Fibroblast of skin of left biceps (primary cell): Measurements from ENCODE around the gene LRRC4C.
A peak's percentile ranks its signal among the peaks of the same experiment; 100 is the strongest.
"Not testable (repeated sequence)": the region's sequence is repeated elsewhere in the genome, so short reads cannot be mapped to it uniquely, and the experiment has no call there.

ENCODE experiments used
- DNase-seq, 2 experiments: peaks; one replicate each; pipeline ENCODE4 v3.0.0-alpha.2; 2013; ENCODE audit warnings: low read depth in 2 of 2

LRRC4C gene

GRCh38 chr11:40877256-40877655, 582.2 kb downstream of the LRRC4C start:
- DNase-seq = no peak

DNA sequence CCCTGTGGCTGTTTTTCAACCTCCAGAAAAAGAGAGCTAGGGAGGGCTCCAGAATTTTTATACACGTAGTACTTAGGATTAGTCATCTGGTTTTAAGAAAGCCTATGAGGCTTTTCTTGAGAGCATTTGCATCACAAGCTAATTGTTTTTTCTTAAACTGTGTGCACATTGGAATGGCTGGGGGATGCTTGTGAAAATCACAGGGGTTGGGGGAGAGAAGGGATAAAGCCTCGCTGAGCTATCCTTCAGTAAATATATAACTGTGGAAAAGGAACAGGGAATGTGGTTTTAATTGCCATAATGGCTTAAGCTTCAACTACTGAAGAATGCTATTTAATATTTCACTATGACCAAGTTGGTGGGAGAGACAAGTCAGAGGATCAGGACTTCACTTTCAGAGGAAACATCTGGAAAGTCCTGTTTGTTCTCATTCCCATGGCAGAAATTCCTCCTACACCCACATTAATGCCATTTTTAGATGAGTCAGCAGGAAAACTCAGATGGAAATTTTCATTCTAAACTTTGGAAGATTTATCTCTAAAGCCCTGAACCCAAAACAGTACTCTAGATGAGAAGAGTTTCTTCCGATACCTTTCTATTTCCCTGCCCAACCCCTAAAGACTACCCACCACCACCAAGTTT, 591.3 kb downstream of the LRRC4C start:
- peak; percentile 24 to 26 for DNase-seq

DNA sequence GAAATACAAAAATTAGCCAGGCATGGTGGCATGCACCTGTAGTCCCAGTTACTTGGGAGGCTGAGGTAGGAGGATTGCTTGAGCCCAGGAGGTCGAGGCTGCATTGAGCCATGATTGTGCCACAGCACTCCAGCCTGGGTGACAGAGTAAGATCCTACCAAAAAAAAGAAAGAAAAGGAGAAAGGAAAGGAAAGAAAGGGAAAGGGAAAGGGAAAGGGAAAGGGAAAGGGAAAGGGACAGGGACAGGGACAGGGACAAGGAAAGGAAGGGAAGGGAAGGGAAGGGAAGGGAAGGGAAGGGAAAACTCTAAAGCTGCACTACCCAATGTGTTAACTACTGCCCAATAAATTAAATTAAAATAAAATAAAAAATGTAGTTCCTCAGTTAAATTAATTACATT, 601.7 kb downstream of the LRRC4C start:
- DNase-seq = not testable (repeated sequence)

DNA sequence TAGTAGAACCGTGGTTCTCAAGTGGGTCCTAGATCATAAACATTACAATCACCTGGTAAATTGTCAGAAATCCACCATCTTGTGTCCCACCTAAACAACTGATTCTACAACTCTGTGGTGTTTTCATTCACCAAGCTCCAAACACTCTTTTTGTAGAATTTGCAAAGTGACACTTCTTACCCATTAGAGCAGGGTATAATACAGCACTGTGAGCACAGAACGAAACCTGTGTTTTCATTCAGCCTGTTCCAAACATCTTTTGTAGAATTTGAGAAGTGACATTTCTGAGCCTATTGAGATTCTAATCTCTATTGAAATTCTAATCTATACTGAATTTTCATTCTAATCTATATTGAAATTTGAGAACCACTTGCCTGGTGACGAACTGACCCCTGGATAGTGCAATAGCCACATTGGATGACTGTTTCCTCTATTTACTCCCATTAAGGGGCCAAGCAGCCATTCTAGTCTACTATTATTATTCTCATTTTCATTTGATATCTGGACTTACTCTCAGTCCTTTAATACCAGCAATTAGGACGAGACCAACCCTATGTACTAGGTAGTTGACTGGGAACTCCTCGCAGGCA, 616.6 kb downstream of the LRRC4C start:
- DNase-seq = no peak

DNA sequence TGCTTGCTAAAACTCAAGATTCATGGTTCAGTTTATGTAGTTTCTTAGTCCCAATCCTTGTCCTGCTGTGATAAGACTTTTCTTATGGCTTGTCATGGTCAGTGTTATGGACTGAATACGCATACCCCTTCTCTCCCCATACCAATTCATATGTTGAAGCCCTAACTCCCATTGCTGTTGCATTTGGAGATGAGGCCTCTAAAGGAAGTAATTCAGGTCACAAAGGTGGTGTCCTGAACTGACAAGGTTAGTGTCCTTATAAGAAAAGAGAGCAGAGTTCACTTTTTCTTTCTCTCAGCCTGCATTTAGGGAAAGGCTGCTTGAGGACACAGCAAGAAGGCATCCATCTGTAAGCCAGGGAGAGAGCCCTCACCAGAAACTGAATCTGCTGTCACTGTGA, 618.2 kb downstream of the LRRC4C start:
- DNase-seq = no peak

GRCh38 chr11:40838181-40838683, 621.2 kb downstream of the LRRC4C start:
- DNase-seq = no peak

DNA sequence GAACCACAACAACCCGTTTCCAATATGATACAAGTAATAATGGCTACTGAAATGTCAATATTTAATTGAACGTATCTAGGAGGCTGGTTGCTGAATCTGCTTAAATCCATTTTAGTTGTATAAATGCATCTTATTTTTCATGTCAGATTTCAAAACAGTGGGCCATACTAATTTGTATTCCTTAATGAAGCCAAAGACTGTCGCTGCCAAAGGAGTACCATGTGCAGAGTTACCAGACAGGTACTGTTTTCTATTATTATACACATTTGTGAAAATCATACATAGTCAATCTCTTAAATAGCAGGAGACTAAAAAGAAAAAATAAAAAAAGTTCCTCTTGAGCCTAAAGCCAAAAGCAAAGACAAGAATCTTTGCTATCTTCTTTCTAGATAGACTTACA, 632.3 kb downstream of the LRRC4C start:
- DNase-seq = no peak

GRCh38 chr11:40826601-40827000, 632.9 kb downstream of the LRRC4C start:
- DNase-seq = no peak

- DNase-seq = no peak
Measured at GRCh38 chr11:40825201-40825834, 634.1 kb downstream of the LRRC4C start.

- DNase-seq = no peak
Measured at GRCh38 chr11:40819230-40819629, 640.2 kb downstream of the LRRC4C start.

GRCh38 chr11:40816976-40817375, 642.5 kb downstream of the LRRC4C start:
- DNase-seq = no peak

DNA sequence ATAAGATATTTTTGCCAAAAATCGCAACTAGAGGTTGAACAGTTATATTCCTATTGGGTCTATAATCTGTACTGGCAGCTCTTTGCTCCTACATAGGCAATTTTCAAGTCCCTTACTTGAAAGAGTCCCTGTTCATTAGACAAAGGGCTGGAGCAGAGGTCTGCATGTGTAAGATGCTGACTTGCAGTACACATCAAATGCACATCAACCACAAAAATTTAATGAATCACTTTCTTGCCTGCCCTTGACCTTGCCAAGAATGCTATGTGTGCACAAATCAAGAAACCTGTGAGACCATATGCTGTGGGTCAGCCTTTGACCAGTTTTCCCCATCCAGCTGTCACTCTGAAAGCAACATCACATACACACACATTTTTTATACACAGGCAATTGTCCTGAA, 661.5 kb downstream of the LRRC4C start:
- peak; percentile 1 to 3 for DNase-seq

DNA sequence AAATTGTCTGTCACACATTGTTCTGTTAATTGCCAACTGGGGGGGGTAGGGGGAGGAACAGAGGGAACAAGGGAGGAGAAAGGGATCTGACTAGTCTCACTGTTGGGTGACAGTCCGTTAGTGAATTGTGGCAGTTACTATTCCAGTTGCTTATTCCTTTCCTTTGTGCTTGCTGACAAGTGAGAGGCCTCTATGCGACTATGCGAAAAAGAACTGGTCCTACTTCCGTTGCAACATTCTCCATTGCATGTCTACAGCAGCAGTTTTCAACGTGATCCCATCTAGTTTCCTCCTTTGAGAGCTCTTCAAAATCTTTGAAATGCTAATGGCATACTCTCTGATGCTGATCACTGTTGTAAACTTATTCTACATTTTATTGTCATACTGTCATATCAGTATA, 672.2 kb downstream of the LRRC4C start:
- no peak for DNase-seq

DNA sequence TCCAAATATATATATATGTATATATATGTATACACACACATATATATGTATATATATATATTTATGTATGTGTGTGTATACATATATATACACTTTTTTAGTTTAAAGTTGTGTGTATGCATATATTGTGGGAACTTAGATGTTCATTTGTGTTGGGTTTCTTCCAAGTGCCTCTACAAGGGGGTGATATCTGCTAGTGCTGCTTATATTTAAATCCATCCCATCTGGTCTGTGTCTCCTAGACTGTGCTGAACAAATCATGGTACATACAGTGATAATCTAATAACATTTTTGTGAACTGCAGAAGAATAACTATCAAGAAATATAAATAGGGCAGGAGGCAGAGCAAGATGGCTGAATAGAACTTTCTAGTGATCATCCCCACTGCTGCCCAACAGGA, 696.4 kb downstream of the LRRC4C start:
- DNase-seq = no peak

- DNase-seq = no peak
Measured at GRCh38 chr11:40759341-40759740, 700.1 kb downstream of the LRRC4C start.

- no peak for DNase-seq
Measured at GRCh38 chr11:40754297-40754696, 705.2 kb downstream of the LRRC4C start.

DNA sequence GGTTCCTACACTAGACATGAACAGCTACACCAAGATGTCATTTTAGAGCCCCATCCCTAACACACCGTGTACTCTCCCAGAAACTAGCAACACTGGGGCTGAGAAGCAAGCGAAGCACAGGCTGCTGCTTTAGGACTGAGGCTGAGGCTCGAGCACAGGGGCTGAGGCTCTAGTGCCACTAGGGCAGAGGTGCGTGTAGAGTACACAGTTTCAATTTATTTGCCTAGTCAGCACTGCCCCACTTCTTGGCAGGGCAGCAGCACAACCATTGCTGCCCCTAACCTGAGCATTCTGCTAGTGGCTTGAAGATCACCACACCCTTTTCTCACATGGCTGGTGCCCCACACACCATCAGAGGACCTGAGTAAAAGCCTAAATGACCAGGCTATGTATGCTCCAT, 713.2 kb downstream of the LRRC4C start:
- no peak for DNase-seq

DNA sequence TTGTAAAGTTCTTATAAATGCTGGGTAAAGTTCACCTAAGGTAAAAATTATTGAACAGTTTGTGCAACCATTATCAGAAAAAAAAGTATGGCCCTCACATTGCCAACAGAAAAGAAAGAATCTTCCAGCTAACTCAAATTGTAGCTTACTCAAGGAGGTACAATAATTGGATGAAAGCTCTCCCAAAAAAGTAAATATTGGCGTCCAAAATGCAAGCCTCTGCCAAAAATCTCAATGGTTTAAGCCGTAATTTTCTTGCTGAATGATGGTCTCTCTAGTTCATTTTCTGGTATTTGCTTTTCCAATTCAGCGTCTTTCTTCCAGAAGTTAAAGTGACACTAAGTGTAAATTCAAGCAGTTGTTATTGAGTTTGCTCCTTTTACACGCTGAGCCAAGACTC, 727.3 kb downstream of the LRRC4C start:
- DNase-seq = no peak

DNA sequence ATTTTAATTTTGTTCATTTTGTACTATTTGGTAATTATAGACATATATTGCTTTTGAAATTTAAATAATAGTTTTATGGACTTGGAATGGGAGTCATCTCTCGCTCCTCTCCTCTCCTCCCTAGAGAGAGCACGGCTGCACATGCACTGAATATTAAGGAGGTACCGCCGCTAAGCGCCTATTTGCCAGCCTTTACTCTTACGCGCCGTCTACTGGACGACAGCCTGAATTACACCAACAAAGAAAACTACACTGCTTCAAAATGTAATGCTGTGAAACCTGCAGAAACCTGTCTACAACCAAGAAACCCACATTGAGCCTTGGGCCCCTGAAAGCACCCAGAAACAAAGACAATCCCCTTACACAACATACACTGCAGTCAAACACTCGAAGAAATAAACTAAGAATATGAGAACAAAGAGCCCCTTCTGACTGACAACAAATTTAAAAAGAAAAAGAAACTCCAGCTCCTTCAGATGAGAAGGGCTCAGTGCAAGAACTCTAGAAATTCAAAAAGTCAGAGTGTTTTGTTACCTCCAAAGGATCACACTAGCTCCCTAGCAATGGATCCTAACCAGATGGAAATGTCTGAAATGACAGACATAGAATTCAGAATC, 737.2 kb downstream of the LRRC4C start:
- DNase-seq = no peak

- DNase-seq = no peak
Measured at GRCh38 chr11:40716344-40717130, 742.9 kb downstream of the LRRC4C start.

GRCh38 chr11:40713083-40713482, 746.4 kb downstream of the LRRC4C start:
- DNase-seq = no peak

GRCh38 chr11:40701027-40701426, 758.4 kb downstream of the LRRC4C start:
- no peak for DNase-seq
